NOMO-1 (cell line): ENCODE data around the gene ITGA2.

Source experiments
- DNase-seq, 2 experiments: peaks; one replicate each; lab custom pipeline; 2025; ENCODE audit not compliant: unreplicated experiment in 2 of 2; lab: John Stamatoyannopoulos, UW

The ITGA2 gene

GRCh38 chr5:52988335-52989024 is 672 bp upstream of the ITGA2 start:
- no peak for DNase-seq

DNA sequence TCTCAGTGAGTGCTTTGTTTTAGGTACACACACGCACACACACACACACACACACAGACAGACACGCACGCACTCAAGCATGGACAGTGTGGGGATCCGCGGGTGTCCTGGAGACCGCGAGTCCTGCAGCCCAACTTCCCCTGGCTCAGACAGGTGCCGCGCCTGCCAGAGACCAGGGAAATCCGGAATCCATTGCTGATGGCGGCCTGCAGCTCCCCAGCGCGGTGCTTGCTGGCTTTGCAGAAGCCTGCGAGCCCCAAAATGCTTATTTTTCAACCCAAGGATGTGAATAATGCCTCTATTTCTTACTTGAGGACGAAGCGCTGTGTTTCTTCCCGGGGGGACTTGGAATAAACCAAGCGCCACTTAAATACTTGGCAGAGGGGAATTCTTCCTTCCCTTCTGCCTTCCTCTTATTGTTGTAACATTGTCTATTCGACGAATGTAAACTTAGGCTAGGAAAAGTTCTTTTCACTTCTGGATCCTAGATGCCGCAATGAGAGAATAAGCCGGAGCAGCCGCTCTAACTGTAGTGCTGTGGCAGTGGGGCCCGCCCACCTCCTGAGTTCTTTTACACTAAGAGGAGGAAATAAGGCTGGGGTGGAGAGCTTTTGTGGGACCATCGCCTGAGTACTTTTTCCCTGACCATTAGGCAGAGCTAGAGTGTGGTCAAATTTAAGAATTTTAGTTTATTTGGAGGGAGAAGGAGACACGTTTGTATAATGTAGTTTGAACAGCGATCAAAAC is 802 bp downstream of the ITGA2 start:
- DNase-seq = no peak

- no peak for DNase-seq
These were observed 1.4 kb downstream of the ITGA2 start for GRCh38 chr5:52990528-52990925.

- DNase-seq = no peak
These were observed 4.2 kb downstream of the ITGA2 start for GRCh38 chr5:52993367-52993766.

GRCh38 chr5:52994266-52994665 is 5.1 kb downstream of the ITGA2 start:
- DNase-seq = no peak

GRCh38 chr5:52995095-52995494 is 5.9 kb downstream of the ITGA2 start:
- no peak for DNase-seq

DNA sequence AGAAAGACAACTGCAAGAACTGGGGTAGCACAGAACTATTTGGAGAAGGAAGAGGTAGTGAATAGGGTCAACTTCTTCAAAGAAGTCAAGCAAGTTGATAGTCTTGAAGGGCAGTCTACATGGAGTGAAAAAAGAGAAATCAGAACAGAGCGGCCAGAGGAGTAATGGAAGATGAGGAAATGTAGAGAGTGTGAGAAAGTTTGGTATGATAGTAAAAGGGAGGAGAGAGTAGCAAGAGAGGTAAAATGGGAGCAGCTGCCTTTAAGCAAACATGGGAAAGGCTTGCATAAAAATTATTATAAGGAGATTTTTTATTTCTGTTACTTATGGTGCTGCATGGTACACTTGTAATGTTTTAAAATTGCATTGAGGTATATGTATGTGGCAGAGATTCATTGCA is 6.8 kb downstream of the ITGA2 start:
- no peak for DNase-seq

DNA sequence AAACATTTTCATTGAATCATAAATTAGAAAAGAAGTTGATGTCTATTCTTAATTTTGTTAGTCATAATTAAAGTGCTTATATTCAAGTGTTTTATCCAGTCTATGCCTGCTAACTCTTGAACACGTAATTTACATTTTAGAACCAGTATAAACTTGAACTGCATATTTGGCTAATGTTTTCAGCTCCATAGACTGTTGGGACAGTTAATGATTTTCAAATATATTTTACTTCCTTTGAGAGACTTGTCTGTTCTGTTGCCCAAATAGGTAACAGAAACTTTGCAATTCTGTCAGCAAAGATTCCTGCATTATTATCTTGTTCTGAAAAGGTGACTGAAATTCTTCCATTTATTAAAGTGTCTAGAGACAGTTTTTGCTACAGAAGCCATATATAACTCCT is 7.8 kb downstream of the ITGA2 start:
- no peak for DNase-seq

- no peak for DNase-seq
These were observed 8.3 kb downstream of the ITGA2 start for GRCh38 chr5:52997424-52997823.

DNA sequence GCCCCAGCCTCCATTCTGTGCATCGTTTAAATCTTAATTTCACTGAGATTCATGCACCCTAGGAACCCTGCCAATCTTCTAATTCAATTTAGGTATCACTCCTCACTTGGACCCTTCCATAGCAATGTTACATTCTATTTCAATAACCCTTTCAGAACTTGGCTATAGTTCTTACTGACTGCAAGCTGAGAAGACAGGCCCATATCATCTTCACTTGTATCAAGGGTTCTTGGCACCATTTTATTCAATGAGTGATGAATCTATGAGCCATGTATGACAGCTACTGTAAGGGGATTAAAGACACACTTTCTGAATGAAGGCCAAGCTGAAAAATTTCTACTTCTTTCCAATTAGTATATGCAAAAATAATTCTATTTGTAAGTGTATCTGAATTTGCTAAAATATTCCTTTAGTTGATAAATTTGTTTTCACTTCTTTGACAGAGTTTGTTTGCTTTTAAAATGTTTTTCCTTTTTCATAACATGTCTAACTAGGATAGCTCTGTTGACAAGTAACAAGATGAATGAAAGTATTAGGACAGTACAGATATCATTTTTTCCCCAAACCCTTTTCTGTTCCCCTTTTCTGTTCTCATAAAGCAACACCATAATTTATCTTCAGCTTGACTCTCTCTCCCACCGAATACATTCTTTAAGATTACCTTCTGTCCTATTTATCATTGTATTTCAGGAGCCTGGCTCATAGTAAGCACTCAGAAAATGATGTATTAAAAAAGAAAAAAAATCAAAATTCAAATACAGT is 9.6 kb downstream of the ITGA2 start:
- DNase-seq = no peak

DNA sequence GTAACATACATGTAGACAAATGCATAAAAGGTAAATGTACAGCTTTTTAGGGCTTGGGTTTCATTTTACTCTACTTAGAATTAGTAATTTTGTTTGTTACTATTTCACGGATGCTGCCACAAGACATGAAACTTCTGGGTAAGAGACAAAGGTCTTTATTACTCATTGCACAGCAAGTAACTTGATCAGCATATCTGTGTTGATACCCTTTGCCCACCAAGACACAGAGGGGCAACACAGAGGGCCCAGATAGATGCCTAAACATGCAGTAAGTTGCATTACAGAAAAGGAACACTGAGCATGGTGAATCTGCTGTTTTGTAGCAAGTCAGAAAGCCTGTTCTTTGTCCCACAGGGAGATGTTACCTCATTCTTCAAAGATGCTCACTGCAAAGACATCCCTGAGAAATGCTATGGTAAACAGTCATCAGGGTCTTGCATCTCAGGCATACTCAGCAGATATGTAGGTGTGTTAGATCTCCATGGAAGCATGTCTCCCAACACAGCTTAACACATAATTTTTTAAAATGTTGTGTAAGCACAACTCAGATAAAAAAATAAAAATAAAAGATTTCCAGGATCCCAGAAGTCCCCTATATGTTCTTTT is 10.3 kb downstream of the ITGA2 start:
- DNase-seq = no peak

DNA sequence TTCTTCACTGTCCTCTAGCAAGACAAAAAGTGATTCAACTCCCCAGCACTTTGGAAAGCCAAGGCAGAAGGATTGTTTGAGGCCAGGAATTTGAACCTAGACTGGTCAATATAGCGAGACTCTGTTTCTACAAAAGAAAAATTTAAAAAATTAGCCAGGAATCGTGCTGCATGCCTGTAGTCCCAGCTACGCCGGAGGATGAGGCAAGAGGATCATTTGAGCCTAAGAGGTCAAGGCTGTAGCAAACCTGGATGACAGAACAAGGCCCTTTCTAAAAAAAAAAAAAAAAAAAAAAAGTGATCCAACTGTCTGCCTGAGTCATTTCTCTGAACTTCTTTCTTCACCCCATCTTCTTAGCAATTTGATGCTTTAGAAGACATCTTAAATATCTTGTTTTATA is 12.4 kb downstream of the ITGA2 start:
- DNase-seq = no peak

DNA sequence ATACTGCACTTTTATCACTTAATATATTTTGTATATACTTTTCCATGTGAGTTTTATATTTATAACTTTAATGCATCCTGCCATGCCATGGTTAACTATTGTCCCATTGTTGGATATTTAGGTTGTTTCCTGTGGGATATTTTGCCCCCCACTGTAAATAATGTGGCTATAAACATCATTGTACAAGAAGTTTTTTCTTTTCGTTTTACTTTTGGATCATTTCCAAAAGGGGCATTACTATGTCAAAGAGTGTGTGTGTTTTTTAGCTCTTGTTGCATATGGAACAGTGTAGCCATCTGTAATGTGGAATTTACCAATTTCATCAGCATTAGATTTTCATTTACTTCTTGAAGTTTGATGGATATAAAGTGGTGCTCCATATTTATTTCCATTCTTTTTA is 13.3 kb downstream of the ITGA2 start:
- DNase-seq = no peak

GRCh38 chr5:53003144-53003543 is 14.0 kb downstream of the ITGA2 start:
- DNase-seq = no peak

DNA sequence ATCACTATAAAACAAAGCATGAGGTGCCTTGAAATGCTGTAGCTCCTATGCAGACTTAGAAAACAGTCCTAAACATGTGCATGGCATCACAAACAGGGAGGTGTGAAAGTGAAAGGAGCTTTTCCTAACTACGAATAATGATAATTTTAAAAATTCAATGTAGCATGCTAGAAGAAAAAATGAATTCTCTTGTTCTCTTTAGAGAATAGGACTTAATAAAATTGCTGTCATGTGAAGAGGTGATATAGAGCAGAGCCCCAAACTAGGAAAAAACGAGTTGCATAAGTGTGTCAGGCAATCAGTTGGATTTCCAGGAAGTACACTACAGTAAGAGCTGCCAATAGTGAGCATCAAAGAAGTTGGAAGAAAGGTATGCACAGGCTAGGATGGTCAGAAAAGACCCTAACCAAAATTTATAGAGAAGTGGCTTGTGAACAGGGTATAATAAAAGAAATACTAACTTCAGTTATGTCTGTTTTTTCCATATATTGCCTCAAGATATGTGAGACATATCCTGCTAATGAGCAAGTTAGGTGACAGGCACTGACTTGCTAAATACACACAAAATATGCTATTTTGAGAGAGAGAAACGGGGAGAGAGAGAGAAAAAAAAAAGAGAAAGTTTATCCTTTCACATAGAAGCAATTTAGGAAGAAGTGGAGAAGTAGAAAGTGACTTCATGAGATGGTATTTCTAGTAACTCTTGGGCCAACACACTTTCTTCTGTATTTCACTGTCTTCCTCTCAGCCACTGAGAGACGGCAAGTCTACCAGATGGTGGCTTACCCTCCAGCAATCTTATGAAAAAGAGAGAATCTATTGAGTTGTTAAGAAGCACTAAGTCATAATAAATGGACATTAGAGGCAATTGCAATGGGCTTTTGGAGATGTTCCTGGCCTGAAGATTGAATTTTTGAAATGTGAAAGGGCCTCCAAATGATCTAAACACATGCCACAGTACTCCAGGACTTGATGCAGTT is 18.0 kb downstream of the ITGA2 start:
- DNase-seq = no peak

DNA sequence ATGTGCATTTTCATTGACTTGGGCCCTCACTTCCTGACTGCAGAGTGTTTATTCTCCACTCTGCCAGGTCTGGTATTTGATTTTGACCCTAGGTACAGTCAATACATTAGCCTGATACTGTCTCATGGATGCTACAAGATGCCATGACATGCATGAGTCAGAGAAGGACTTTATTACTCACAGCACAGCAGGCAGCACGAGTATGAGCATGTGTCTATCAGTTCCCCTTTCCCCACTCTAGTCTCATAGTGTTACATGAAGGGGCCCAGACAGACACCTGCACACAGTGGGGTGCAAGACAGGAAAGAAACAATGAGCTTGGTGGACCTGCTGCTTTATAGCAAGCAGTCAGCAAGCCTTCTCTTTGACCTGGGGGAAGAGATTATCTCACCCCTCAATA is 19.6 kb downstream of the ITGA2 start:
- no peak for DNase-seq

DNA sequence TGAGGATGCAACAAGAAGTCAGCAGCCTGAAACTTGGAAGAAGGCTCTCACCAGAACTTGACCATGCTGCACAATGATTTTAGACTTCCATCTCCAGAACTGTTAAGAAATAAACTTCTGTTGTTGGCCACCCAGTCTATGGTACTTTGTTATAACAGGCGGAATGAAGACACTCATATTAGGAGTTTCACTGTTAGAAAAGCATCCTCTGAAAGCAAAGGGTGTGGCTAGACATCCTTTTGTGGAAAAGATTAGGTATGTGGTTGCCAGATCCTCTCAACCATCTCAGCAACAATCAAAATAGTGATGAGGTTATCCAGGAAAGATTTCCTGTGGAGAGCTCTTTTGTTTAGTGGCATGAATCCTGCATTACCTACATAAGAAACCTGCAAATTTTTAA is 20.7 kb downstream of the ITGA2 start:
- DNase-seq = no peak

DNA sequence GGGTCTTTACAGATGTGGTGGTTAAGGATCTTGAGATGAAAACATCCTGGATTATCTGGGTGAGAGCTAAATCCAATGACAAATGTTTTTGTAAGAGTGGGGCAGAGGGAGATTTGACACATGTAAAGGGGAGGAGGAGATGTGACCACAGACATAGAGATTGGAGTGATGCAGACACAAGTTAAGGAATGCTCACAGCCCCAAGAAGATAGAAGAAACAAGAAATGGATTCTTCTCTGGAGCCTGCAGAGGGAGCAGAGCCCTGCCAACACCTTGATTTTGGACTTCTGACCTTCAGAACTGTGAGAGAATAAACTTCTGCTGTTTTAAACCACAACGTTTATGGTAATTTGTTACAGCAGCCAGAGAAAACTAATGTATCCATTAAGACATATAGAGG is 21.7 kb downstream of the ITGA2 start:
- no peak for DNase-seq

GRCh38 chr5:53011233-53011632 is 22.1 kb downstream of the ITGA2 start:
- no peak for DNase-seq

GRCh38 chr5:53013857-53014256 is 24.7 kb downstream of the ITGA2 start:
- DNase-seq = no peak
